Measurements from ENCODE around the gene POP5.
"Not testable (repeated sequence)": the region's sequence is repeated elsewhere in the genome, so short reads cannot be mapped to it uniquely, and the experiment has no call there.

POP5 gene, protein sequence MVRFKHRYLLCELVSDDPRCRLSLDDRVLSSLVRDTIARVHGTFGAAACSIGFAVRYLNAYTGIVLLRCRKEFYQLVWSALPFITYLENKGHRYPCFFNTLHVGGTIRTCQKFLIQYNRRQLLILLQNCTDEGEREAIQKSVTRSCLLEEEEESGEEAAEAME

DNA sequence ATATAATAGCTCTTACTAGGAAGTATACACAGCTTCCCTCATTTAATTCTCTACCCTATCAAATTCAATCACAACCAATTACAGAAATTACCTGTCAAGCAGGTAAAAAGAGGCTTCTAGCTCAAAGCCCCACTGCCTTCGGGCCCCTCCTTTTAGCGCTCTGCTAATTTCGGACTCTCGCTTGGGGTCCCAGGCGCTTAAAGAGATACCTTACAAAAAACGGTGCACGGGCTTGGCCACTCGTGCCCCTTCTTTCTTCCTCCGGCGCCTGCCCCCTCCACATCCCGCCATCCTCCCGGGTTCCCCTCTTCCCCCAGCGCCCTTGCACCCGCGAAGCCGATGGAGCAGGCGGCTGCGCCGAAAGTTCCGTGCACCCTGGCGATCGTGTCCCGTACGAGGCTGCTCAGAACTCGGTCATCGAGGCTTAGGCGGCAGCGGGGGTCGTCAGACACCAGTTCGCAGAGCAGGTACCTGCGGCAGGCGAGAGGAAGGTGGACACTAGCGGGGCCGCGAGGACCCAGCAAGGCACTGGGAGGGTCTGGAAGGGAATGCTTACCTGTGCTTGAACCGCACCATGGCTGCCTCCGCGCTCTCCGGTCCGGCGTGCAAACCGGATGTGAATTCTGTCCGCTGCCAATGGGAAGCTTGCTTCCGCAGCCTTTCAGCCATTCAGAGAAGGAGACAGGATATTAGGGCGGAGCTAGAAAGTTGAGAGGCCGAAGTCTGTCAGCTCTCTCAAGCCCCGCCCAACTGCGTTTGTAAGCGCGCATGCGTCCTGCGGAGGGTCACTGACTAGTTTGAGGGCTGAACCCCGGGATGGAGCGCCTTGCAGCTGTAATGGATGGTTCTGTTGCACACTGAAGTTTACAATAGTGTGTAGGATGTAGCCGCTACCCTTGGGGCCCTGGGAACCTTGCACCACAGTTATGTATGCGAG, at the start of gene POP5:
Gene POP5, minus strand, starts transcription at position 616 of the 937 bp plus-strand sequence. Its CDS starts 40 bp downstream, at position 576.
- peak; percentile 77 to 92 for DNase-seq (ENCODE audit: low read depth in 1 of 2, low spot score in 1 of 2)

DNA sequence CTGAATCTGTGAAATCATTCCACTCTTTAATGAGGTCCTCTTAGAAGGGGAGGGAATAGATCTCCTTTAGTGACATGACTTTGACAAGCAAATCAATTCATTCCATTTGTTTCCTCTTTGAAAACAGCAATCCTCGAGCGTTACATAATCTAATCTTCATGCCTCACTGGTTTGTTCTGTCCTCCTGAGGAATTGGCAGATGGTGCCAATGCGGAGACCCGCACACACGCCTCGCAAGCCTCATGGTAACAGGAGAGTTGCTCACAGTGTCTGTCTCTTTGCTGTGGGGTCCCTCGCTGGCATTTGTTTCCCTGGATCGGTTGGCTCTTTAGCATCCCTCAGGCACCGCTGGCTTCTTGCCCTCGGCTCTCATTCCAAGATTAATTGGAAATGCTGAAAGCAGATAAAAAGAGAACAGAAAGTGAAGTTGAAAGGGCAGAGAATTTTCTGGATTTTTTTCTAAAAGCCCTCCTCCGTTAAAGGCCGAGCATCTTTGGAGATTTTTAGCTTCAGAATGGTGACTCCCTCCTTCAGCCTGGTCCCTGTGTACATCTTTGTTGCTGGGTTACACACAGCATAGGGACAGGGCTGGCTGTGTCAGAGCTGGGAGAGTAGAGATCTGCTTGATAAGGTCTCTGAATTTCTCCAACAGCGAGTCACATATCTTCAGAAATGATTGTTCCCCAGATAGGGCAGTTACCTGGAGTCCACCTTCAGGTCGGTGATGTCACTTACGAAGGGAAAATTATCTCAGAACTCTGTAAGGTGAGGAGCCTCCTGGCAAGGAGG, 49.1 kb upstream of the POP5 start:
- no peak for DNase-seq (ENCODE audit: low read depth in 1 of 2, low spot score in 1 of 2)

DNA sequence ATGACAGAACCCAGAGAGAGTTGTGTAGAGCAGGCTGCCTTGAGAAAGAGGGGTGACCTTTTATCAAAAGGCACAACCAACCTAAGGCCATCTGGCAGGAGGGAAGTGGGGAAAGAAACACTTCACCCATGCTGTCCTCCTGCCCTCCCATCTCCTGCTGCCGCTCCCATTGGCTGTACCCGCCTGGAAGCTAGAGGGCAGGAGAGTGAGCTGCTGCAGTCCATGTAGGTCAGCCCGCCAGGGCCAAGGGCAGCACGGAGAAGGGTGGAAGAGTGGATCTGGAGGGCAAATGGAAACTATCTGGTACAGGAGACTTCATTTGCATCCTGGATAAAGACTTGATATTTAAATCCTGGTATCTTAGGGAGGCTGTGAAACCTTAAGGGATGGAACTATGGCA, 47.7 kb upstream of the POP5 start:
- no peak for DNase-seq (ENCODE audit: low read depth in 1 of 2, low spot score in 1 of 2)

DNA sequence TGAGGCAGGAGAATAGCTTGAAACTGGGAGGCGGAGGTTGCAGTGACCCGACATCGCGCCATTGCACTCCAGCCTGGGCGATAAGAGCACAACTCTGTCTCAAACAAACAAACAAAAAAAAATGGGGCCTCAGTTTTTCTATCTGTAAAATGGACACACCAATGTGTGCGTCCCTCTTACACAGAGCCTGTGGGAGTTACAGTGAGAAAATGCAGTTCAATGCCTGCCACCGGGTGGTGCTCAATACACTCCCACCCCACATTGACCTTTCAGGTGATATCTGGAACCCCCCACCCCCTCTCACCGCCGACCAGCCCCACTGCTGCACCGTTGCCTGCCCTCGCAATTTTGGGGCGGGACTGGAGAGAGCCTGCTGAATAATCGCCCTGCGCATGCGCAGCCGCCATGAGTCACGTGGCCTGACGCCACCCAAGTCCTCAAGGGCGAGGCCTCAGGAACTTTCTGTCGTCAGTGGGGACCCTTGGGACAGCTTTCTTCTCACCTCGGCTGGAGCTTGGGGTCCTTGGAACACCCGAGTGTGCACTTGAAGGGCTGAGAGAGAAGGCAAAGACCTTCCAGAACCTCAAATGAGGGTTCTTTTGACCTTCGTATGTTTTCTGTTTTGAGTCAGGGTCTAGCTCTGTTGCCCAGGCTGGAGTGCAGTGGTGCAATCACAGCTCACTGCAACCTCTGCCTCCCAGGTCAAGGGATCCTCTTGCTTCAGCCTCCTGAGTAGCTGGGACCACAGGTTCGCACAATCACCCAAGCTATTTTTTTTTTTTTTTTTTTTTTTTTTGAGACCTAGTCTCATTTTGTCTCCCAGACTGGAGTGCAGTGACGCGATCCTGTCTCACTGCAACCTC, 44.6 kb upstream of the POP5 start:
- no peak for DNase-seq (ENCODE audit: low read depth in 1 of 2, low spot score in 1 of 2)

DNA sequence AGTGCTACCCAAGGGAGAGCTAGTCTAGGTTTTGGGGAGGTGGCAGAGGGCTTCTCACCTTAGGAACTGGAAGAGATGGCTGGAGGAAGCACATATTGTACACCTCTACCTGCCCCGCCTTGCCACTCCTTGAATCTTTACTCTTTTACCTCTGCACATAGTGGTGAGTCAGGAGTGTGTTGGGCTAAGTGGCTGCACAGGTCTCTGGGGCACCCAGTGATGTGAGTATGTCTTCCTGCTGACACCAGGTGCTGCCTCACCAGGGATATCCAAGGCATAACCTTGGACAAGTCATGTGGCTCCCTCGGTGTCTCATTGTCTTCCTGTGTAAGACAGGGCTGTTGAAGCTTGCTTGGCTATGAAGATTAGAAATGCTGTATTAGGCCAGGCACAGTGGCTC, 39.4 kb upstream of the POP5 start:
- no peak for DNase-seq (ENCODE audit: low read depth in 1 of 2, low spot score in 1 of 2)

DNA sequence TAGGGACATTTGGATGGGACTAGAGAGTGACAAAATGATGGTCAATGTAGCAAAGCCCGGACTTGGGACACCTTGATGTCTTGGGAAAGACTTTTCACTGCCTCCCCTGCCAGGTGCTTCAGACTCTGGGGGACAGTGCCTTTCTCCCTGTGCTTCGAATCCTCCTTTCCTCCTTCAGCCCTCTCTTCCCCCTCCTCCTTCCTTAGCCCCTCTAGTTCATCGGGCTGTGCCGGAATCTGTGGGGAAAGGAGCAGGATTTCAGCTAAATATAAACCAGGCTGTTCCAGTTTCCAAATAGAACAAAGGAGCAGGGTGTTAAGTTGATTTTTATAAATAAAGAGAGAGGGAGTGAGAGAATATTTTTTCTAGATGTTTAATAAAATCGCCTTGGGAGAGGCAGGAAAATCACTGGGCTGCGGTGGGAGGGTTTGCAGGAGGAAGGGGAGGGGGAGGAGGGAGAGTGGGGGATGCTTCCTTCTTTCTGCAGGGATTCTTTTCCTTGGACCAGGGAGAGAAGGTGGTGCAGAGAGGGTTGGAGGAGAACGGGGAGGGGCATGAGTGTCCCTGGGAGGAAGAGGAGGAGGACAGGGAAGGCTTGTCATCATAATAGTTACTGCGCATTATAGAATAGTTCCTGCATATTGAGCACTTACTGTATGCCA, 37.9 kb upstream of the POP5 start:
- DNase-seq (ENCODE audit: low read depth in 1 of 2, low spot score in 1 of 2): no peak

DNA sequence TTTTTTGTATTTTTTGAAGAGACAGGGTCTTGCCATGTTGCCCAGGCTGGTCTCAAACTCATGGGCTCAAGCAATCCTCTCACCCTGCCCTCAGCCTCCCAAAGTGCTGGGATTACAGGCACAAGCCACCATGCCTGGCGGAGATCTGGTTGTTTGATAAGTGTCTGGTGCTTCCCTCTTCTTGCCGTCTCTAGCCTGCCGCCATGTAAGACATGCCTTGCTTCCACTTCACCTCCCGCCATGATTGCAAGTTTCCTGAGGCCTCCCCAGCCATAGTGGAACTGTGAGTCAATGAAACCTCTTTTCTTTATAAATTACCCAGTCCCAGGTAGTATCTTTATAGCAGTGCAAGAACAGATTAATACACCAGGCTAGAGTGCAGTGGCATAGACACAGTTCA, 36.6 kb upstream of the POP5 start:
- DNase-seq (ENCODE audit: low read depth in 1 of 2, low spot score in 1 of 2): not testable (repeated sequence)

DNA sequence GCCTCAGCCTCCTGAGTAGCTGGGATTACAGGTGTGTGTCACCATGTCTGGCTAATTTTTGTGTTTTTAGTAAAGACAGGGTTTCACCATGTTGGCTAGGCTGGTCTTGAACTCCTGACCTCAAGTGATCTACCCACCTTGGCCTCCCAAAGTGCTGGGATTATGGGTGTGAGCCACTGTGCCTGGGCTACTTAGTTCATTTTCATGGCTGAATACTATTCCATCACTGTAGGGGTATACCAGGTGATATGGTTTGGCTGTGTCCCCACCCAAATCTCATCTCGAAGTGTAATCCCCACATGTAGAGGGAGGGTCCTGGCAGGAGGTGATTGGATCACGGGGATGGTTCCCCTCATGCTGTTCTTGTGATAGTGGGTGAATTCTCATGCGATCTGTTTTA, 36.0 kb upstream of the POP5 start:
- not testable (repeated sequence) for DNase-seq (ENCODE audit: low read depth in 1 of 2, low spot score in 1 of 2)

DNA sequence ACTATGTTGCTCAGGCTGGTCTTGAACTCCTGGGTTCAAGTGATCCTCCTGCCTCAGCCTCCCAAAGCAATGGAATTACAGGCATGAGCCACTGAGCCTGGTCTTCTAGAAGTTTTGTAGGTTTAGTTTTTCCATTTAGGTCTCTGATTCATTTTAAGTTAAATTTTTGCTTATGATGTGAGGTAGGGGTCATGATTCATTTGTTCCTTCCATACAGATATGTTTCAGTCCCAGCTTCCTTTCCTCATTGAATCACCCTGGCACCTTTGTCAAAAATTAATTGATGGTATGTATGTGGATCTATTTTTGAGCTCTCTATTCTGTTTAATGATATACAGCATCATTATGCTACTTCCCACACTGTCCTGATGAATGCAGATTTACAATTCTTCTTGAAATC, 33.6 kb upstream of the POP5 start:
- DNase-seq (ENCODE audit: low read depth in 1 of 2, low spot score in 1 of 2): no peak

DNA sequence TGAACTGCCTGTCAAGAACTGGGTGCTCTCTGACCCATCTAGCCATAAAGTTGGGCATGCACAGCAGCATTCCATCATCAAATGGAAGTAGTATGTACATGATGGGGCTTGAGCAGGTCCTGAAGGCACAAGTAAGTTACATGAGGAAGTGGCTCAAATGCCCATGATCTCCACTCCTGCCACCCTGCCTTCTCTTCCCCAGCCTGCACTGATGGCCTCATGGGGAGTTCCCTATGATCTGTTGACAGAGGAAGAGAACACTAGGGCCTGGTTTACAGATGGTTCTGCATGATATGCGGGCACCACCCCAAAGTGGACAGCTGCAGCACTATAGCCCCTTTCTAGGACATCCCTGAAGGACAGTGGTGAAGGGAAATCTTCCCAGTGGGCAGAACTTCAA, 30.3 kb upstream of the POP5 start:
- DNase-seq (ENCODE audit: low read depth in 1 of 2, low spot score in 1 of 2): not testable (repeated sequence)

DNA sequence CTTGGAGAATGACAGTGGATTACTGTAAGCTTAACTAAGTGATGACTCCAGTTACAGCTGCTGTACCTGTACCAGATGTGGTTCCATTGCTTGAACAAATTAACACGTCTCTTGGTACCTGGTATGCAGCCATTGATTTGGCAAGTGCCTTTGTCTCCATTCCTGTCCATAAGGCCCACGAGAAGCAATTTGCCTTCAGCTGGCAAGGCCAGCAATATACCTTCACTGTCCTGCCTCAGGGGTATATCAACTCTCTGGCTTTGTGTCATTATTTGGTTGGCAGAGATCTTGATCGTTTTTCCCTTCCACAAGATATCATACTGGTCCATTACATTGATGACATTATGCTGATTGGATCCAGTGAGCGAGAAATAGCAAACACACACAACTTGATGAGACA, 29.4 kb upstream of the POP5 start:
- DNase-seq (ENCODE audit: low read depth in 1 of 2, low spot score in 1 of 2): no peak

DNA sequence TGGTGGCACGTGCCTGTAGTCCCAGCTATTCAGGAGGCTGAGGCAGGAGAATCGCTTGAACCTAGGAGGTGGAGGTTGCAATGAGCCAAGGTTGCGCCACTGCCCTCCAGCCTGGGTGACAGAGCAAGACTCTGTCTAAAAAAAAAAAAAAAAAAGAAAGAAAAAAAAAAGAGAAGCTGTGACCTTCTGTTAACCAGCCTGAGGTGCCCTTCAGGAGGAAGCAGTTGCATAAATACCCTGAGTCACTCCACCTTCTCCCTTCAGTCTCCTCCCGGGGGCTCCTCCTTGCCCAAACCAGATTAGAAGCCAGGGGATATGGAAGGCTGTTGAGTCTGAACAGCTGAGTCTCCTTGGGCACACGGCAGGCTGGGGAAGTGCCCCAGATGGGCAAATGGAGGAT, 21.2 kb upstream of the POP5 start:
- DNase-seq (ENCODE audit: low read depth in 1 of 2, low spot score in 1 of 2): not testable (repeated sequence)

DNA sequence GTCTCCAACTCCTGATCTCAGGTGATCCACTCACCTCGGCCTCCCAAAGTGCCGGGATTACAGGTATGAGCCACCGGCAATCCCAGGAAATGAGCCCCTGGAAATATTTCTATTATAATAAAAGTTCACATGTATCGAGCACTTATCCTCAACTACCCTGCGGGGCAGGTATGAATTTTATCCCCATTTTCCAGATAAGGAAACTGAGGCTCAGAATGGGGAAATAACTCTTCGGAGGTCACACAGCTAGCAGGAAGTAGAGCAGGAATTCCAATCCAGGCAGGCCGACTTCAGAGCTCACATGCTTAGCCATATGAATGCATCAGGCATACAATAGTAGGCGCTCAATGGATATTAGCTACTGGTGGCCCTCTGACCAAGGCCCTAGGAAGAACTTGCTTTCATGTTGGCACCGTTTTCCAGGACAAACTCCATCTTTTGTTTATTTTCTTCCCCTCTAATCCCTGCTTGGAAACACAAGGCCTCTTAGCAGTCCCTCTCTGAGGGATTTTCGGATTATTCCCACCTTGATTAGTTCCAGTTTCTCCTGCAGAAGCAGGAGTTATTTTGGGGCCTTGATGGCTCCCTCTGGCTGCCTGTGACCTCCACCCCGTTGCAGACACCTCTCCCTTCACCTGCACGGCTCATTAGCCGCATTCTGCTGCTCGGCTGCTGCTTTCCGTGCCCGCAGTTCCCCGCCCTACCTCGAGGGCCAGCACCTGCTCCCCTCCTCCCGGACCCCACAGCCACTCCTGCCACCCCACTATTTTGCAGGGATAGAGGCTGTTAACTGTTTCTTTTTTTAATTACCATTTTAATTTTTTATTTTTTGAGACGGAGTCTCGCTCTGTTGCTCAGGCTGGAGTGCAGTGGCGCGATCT, 18.7 kb upstream of the POP5 start:
- no peak for DNase-seq (ENCODE audit: low read depth in 1 of 2, low spot score in 1 of 2)

DNA sequence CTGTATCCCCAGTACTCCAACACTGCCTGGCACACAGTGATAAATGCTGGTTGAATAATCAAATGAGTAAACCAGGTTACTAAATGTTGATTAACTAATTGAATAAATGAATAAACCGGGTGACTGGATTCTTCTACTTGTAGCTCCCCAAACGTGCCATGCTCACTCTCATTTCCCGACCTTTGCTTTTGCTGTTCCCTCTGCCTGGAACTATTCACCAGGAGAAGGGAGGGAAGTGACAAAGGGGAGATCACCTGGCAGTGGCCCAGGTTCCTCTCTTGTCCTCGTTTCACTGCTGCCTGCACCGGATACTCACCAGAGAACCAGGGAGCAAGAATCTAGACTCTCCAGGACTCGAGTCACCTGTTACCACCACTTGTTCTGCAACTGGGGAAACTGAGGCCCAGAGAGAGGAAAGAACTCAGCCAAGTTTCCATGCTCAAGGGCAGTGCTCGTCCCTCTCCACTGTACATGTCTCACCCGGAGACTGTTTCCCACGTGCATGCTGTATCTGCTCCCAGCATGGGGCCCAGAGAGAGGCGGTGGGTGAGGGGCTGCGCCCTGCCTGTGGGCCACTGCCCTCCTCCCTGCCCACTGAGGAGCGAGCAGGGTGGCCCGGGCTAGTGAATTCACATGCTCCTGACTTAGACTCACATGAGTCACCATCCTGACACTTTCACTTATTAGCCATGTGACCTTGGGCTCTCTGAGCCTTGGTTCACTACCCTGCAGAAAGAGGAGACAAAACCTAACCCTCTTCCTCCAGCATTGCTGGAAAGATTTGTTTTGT, 17.7 kb upstream of the POP5 start:
- no peak for DNase-seq (ENCODE audit: low read depth in 1 of 2, low spot score in 1 of 2)

DNA sequence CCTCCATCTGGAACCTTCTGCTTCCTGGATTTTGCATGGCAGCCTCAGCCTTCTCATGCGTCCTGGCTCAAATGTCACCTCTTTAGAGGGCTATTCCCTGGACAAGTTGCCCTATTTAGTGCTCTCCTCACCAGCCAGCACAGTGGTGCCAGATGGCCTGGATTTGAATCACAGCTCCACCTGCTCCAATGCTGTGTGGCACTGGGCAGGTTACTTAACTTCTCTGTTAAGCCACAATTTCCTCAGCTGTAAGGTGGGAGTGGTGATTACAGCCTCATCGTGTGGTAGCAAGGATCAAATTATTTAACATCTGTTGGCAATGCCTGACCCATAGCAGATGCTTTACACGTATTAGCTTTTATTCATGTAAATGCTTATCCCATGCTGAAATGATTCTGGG, 16.7 kb upstream of the POP5 start:
- no peak for DNase-seq (ENCODE audit: low read depth in 1 of 2, low spot score in 1 of 2)

DNA sequence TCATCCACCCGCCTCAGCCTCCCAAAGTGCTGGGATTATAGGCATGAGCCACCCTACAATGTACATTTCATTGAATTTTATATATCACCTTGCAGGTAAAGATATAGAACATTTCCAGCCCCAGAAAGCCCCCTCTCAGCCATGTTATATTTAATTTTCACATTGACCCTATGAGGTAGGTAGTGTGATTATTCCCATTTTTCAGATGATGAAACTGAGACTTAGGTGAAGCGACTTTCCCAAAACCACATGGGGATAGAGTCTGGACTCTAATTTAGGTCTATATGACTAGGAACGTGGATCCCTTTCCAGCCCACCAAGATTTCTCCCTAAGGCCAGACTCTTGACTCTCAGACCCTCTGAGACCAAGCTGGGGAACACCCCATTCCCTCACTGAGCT, 15.7 kb upstream of the POP5 start:
- no peak for DNase-seq (ENCODE audit: low read depth in 1 of 2, low spot score in 1 of 2)

DNA sequence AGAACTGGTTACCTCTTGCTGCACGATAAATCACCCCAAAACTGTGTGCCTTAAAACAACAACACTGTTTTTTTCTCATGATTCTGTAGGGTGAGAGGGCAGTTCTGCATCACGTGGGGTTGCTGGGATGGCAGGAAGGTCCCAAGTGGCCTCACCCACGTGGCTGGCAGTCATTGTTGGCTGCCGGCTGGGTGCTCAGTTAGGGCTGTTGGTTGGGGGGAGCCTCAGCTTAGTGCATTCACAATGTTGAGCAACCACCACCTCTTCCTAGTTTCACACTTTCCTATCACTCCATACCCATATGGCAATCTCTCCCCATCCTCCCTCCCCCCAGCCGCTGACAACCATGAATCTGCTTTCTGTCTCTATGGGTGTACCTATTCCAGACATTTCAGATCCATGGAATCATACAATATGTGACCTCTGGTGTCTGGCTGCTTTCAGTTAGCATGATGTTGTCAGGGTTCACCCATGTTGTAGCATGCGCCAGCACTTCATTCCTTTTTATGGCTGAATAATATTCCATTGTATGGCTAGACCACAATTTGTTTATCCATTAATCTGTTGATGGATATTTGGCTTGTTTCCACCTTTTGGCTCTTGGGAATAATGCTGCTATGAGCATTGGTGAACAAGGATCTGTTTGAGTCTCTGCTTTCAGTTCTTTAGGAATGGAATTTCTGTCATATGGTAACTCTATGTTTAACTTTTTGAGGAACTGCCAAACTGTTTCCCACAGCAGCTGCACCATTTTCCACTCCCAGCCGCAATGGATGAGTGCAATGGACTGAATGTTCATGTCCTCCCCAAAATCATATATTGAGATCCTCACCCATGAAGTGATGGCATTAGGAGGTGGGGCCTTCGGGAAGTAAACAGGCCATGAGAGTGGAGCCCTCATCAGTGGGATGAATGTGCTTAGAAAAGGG, 11.2 kb upstream of the POP5 start:
- DNase-seq (ENCODE audit: low read depth in 1 of 2, low spot score in 1 of 2): no peak
